ENCODE data around the gene IRF2BP2. TPM values are rescaled to one million over a fixed set of nuclear protein-coding genes. Genes with fewer than 3 reads are reported as not detected.

IRF2BP2 gene
- total and polyA plus RNA-seq, 2 donors (not counting 1 experiment from before 2014, with no cell fraction given) = 126 to 255 TPM

DNA sequence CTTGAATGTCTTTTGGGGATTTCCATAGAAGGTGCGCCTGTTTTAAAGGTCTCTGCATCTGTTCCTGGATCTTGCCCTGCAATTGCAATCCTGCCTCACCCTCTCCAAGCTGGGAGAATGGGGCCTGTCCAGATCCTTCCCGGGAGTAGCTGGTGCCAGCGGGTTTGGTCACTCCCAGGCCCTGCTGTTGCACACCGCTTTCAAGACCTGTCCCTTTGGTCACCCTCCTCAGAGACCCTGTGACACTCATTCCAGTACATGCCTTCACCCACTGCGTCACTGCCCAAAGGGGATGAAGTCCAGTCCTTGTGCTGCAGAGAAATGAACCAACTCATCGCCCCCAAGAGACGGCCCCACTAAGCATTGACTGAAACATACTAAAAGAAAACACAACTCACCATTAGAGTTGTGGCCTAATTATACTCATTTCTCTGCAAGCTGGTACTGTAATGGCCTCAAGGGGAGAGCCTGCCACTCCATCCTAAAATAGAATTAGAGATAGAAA is 1.9 kb upstream of the IRF2BP2 start:
- no peaks in the 10 kb centered on the region for H3K27me3 ChIP-seq (replicated peaks in 1 of 4; ENCODE audit: control extremely low read depth in 1 of 4, control insufficient read depth in 3 of 4, insufficient read depth in 4 of 4, low read length in 3 of 4)
- H2AFZ ChIP-seq (ENCODE audit: insufficient read depth, low read depth, low read length, poor library complexity, severe bottlenecking) = peak overlapping the region; percentile 50
- peaks cover 33 to 37% of the 10 kb centered on the region in 2 donors for H3K4me1 ChIP-seq (ENCODE audit: control insufficient read depth in 2 of 2, insufficient read depth in 2 of 2, low read length in 2 of 2)
- Mint-ChIP-seq H3K27me3 (no peaks in the 10 kb centered on the region), H3K27ac (peak overlapping the region; percentile 100), H3K9me3 (ENCODE audit: insufficient read depth) (no peaks in the 10 kb centered on the region), H3K4me1 (peaks cover 47% of the 10 kb centered on the region), H3K4me3 (peak overlapping the region; percentile 87)
- peak overlapping the region; percentile 81 for H3K9ac ChIP-seq (ENCODE audit: low read length)
- WGBS (ENCODE audit: insufficient coverage) = 64% methylated on average over 6 of the region's 7 CpGs
- H4K20me1 ChIP-seq (ENCODE audit: control insufficient read depth, insufficient read depth, low read length, poor library complexity, severe bottlenecking) = peaks cover 11% of the 10 kb centered on the region
- peak overlapping the region; percentile 17 to 83 (median 54) for H3K4me3 ChIP-seq (ENCODE audit: control extremely low read depth in 1 of 5, extremely low read depth in 1 of 5, insufficient read depth in 1 of 5, low read depth in 2 of 5, low read length in 4 of 5)
- peak overlapping the region; percentile 94 for H3K4me2 ChIP-seq (replicated peaks; ENCODE audit: low read depth, low read length, poor library complexity, severe bottlenecking)
- CTCF ChIA-PET = interaction anchor here (0.7 to 7.3 kb wide), 18 partner anchors 8 to 491 kb away, joined by 3 to 70 read pairs (median 6); no protein-coding TSS in a partner anchor
- POLR2A ChIA-PET = interaction anchor here (0.6 to 4.8 kb wide), 19 partner anchors 12 to 1926 kb away, joined by 3 to 50 read pairs (median 3); no protein-coding TSS in a partner anchor
- ATAC-seq (ENCODE audit: low read depth) = no peak
- no peak for DNase-seq
- H3K27ac ChIP-seq (ENCODE audit: low read length in 2 of 2) = peak overlapping the region; percentile 78 to 94
- TF ChIP-seq, protein P1, sequence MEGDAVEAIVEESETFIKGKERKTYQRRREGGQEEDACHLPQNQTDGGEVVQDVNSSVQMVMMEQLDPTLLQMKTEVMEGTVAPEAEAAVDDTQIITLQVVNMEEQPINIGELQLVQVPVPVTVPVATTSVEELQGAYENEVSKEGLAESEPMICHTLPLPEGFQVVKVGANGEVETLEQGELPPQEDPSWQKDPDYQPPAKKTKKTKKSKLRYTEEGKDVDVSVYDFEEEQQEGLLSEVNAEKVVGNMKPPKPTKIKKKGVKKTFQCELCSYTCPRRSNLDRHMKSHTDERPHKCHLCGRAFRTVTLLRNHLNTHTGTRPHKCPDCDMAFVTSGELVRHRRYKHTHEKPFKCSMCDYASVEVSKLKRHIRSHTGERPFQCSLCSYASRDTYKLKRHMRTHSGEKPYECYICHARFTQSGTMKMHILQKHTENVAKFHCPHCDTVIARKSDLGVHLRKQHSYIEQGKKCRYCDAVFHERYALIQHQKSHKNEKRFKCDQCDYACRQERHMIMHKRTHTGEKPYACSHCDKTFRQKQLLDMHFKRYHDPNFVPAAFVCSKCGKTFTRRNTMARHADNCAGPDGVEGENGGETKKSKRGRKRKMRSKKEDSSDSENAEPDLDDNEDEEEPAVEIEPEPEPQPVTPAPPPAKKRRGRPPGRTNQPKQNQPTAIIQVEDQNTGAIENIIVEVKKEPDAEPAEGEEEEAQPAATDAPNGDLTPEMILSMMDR (IDR thresholded peaks at IDR 0.05) = no peak
- no peak for TF ChIP-seq EZH2 (IDR thresholded peaks at IDR 0.05; ENCODE audit: borderline replicate concordance, insufficient read depth, low read depth, low read length, poor library complexity, severe bottlenecking)
- intact Hi-C loops (cut with micrococcal nuclease) = loop anchor here (1.0 to 5.0 kb wide), 10 partner anchors 65 to 715 kb away; partner anchors contain the start of genes ARID4B and GGPS1
- peaks cover 17% of the 10 kb centered on the region for H3K79me2 ChIP-seq (ENCODE audit: control insufficient read depth, insufficient read depth, low read length)
- H3K9me3 ChIP-seq (ENCODE audit: control extremely low read depth in 1 of 3, control insufficient read depth in 2 of 3, insufficient read depth in 1 of 3, low read length in 2 of 3) = peaks cover 0 to 4% (median 0%) of the 10 kb centered on the region in 3 donors
- H3K36me3 ChIP-seq (replicated peaks in 1 of 2; ENCODE audit: control extremely low read depth in 1 of 2, control insufficient read depth in 1 of 2, extremely low read depth in 1 of 2, insufficient read depth in 2 of 2, low read length in 1 of 2) = peaks cover 0 to 7% of the 10 kb centered on the region in 2 experiments
